Measurements from ENCODE around the gene TMPO. TPM values are rescaled to one million over a fixed set of nuclear protein-coding genes. Genes with fewer than 3 reads are reported as not detected.
"Not testable (repeated sequence)": the region's sequence is repeated elsewhere in the genome, so short reads cannot be mapped to it uniquely, and the experiment has no call there.

Gene TMPO
- total RNA-seq, 3 donors from 2014 or later (not counting 1 experiment from before 2014, with no cell fraction given) = 72.8 to 89.4 (median 85.5) TPM

DNA sequence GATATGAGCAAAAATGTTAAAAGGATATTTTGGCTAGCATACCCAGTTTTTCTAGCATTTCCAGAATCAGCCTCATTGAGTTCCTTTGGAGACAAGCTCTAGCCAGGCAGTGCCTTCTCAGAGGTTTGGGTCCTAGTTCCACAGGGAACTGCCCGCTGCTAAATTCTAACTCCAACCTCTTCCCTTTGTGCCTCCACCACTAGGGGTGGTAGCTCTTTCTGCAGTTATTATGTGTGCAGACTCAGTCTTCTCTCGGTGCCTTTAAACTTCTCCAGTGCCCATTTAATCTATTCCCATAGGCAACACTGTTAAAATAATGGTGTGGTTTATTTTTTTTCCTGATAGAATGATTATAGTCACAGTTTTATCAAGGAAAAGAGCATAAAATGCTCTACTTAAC, 56.6 kb downstream of the TMPO start:
- Histone ChIP-seq H3K4me1 (ENCODE audit: control insufficient read depth, insufficient read depth, low read length) (peaks cover under 1% of the 10 kb centered on the region), H3K36me3 (ENCODE audit: control insufficient read depth, insufficient read depth, low read length) (no peaks in the 10 kb centered on the region), H3K4me3 (ENCODE audit: low read length) (no peak overlapping the region), H3K27me3 (ENCODE audit: control insufficient read depth, insufficient read depth, low read length) (no peaks in the 10 kb centered on the region), H3K27ac (ENCODE audit: low read length) (no peak overlapping the region), H3K9me3 (ENCODE audit: control insufficient read depth, insufficient read depth, low read length) (no peaks in the 10 kb centered on the region)
- ATAC-seq = no peak
- Mint-ChIP-seq H3K36me3 (no peaks in the 10 kb centered on the region), H3K27ac (no peak overlapping the region), H3K27me3 (ENCODE audit: low read depth in 2 of 2) (no peaks in the 10 kb centered on the region), H3K4me3 (no peak overlapping the region), H3K4me1 (peaks cover 1% of the 10 kb centered on the region in 2 donors), H3K9me3 (no peaks in the 10 kb centered on the region)
- WGBS (ENCODE audit: insufficient coverage) = 67% methylated on average over 1 of the region's 2 CpGs
- no peak for TF ChIP-seq CTCF (IDR thresholded peaks at IDR 0.05)
- intact Hi-C loops (cut with micrococcal nuclease) = no loop called here
- no peak for DNase-seq

- H3K27ac ChIP-seq (ENCODE audit: low read length) = no peak overlapping the region
- H3K36me3 ChIP-seq (ENCODE audit: control insufficient read depth, insufficient read depth, low read length) = no peaks in the 10 kb centered on the region
- no peaks in the 10 kb centered on the region for H3K9me3 ChIP-seq (ENCODE audit: control insufficient read depth, insufficient read depth, low read length)
- Mint-ChIP-seq H3K27ac (no peak overlapping the region), H3K9me3 (no peaks in the 10 kb centered on the region), H3K36me3 (no peaks in the 10 kb centered on the region), H3K27me3 (ENCODE audit: low read depth in 2 of 2) (no peaks in the 10 kb centered on the region), H3K4me3 (no peak overlapping the region), H3K4me1 (no peaks in the 10 kb centered on the region)
- intact Hi-C loops (cut with micrococcal nuclease) = no loop called here
- no peaks in the 10 kb centered on the region for H3K4me1 ChIP-seq (ENCODE audit: control insufficient read depth, insufficient read depth, low read length)
- no peaks in the 10 kb centered on the region for H3K27me3 ChIP-seq (ENCODE audit: control insufficient read depth, insufficient read depth, low read length)
- 92% methylated on average over 1 of the region's 1 CpG for WGBS (ENCODE audit: insufficient coverage)
- ATAC-seq (no peak), DNase-seq (no peak)
- no peak overlapping the region for H3K4me3 ChIP-seq (ENCODE audit: low read length)
- no peak for TF ChIP-seq CTCF (IDR thresholded peaks at IDR 0.05)
Observed at GRCh38 chr12:98574110-98574509, 58.7 kb downstream of the TMPO start.

GRCh38 chr12:98575013-98575412, 59.6 kb downstream of the TMPO start:
- peaks cover 0 to 2% of the 10 kb centered on the region in 2 donors for H3K27me3 Mint-ChIP-seq (ENCODE audit: low read depth in 2 of 2)
- no peaks in the 10 kb centered on the region for H3K4me1 Mint-ChIP-seq
- WGBS (ENCODE audit: insufficient coverage) = 100% methylated on average over 1 of the region's 4 CpGs
- no peak for TF ChIP-seq CTCF (IDR thresholded peaks at IDR 0.05)
- no peak overlapping the region for H3K4me3 Mint-ChIP-seq
- Histone ChIP-seq H3K27ac (ENCODE audit: low read length) (no peak overlapping the region), H3K4me1 (ENCODE audit: control insufficient read depth, insufficient read depth, low read length) (no peaks in the 10 kb centered on the region), H3K4me3 (ENCODE audit: low read length) (no peak overlapping the region), H3K9me3 (ENCODE audit: control insufficient read depth, insufficient read depth, low read length) (no peaks in the 10 kb centered on the region), H3K36me3 (ENCODE audit: control insufficient read depth, insufficient read depth, low read length) (no peaks in the 10 kb centered on the region), H3K27me3 (ENCODE audit: control insufficient read depth, insufficient read depth, low read length) (no peaks in the 10 kb centered on the region)
- H3K9me3 Mint-ChIP-seq = no peaks in the 10 kb centered on the region
- DNase-seq = no peak
- H3K36me3 Mint-ChIP-seq = no peaks in the 10 kb centered on the region
- intact Hi-C loops (cut with micrococcal nuclease) = no loop called here
- no peak overlapping the region for H3K27ac Mint-ChIP-seq
- ATAC-seq = no peak

GRCh38 chr12:98576795-98577194, 61.4 kb downstream of the TMPO start:
- H3K27ac ChIP-seq (ENCODE audit: low read length); intact Hi-C loops (cut with micrococcal nuclease); H3K4me1 Mint-ChIP-seq; H3K4me3 ChIP-seq (ENCODE audit: low read length); DNase-seq; H3K36me3 Mint-ChIP-seq; H3K9me3 Mint-ChIP-seq; H3K4me1 ChIP-seq (ENCODE audit: control insufficient read depth, insufficient read depth, low read length); H3K36me3 ChIP-seq (ENCODE audit: control insufficient read depth, insufficient read depth, low read length); H3K4me3 Mint-ChIP-seq; H3K27ac Mint-ChIP-seq; ATAC-seq; H3K9me3 ChIP-seq (ENCODE audit: control insufficient read depth, insufficient read depth, low read length); H3K27me3 ChIP-seq (ENCODE audit: control insufficient read depth, insufficient read depth, low read length); H3K27me3 Mint-ChIP-seq (ENCODE audit: low read depth in 2 of 2): not testable (repeated sequence)
- 91% methylated on average over 1 of the region's 2 CpGs for WGBS (ENCODE audit: insufficient coverage)
